Activated naive CD4-positive, alpha-beta T cell treated with anti-CD3 and anti-CD28 coated beads, Interleukin-2, amount 50 U/mL, for 16 hours (primary cell): ENCODE measurements around the gene ZYG11B.
"Not testable (repeated sequence)": the region's sequence is repeated elsewhere in the genome, so short reads cannot be mapped to it uniquely, and the experiment has no call there.

Source experiments
- DNase-seq: peaks from one replicate; pipeline ENCODE4 v3.0.0-alpha.2; 2020

ZYG11B gene

GRCh38 chr1:52707927-52708655 is 18.2 kb upstream of the ZYG11B start:
- DNase-seq: no peak

DNA sequence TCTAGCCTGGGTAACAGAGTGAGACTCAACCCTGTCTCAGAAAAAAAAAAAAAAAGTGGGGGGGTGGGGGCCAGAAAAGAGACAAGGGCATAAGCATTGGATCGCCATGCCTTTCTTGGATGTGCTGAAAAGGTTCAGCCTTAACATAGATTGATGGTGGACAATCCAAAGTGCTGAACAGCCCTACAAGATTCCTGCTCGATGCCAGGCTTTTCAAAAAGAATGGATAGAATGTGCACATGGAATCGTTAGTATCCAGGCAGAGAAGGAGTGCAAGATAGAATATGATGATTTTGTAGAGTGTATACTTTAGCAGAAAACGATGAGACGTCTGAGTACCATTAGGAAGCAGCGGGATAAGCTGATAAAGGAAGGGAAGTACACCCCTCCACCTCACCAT is 17.2 kb upstream of the ZYG11B start:
- DNase-seq: no peak

- DNase-seq: no peak
Observed at GRCh38 chr1:52713590-52713989, 12.7 kb upstream of the ZYG11B start.

- DNase-seq: not testable (repeated sequence)
Observed at GRCh38 chr1:52715296-52715695, 11.0 kb upstream of the ZYG11B start.

DNA sequence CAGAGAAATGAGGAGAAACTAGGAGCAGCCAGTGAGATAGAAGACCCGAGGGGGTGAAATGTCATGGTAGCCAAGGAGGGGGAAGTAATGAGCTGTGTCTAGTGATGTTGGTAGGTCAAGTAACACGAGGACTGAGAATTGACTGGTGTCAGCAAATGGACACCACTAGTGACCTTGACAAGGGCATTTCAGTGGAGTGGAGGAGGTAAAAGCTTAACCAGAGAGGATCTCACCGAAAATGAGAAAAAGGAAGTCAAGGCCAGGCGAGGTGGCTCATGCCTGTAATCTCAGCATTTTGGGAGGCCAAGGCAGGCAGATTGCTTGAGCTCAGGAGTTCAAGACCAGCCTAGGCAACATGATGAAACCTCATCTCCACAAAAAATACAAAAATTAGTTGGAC is 3.0 kb upstream of the ZYG11B start:
- no peak for DNase-seq

GRCh38 chr1:52725903-52726264 is 369 bp upstream of the ZYG11B start:
- no peak for DNase-seq

GRCh38 chr1:52727114-52727586 is 897 bp downstream of the ZYG11B start:
- no peak for DNase-seq

GRCh38 chr1:52727956-52728656 is 1.9 kb downstream of the ZYG11B start:
- no peak for DNase-seq

- no peak for DNase-seq
Observed at GRCh38 chr1:52733368-52733767, 7.1 kb downstream of the ZYG11B start.

DNA sequence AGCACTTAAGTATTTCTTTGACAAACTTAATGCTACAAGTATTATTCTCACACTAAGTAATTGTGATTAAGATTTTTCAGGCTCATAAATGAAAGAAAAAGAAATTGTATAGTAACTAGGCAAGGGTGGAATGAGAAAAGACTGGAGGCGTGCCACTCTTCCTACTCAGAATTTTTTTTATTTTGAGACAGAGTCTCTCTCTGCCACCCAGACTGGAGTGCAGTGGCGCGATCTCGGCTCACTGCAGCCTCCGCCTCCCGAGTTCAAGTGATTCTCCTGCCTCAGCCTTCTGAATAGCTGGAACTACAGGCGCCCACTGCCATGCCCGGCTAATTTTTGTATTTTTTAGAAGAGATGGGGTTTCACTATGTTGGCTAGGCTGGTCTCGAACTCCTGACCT is 9.1 kb downstream of the ZYG11B start:
- not testable (repeated sequence) for DNase-seq

DNA sequence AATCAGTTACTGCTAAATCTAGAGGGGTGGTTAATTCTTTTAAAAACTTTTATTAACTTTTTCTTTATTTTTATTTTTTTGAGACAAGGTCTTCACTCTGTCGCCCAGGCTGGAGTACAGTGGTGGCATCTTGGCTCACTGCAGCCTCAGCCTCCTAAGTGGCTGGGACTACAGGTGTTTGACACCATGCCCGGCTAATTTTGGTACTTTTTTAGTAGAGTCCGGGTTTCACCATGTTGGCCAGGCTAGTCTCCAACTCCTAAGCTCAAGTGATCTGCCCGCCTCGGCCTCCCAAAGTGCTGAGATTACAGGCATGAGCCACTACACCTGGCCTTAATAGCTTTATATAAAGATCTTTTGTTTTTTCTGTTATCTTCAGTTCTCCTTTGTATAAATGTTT is 11.9 kb downstream of the ZYG11B start:
- DNase-seq: no peak

GRCh38 chr1:52738893-52739292 is 12.6 kb downstream of the ZYG11B start:
- DNase-seq: no peak

GRCh38 chr1:52739699-52740467 is 13.6 kb downstream of the ZYG11B start:
- no peak for DNase-seq

DNA sequence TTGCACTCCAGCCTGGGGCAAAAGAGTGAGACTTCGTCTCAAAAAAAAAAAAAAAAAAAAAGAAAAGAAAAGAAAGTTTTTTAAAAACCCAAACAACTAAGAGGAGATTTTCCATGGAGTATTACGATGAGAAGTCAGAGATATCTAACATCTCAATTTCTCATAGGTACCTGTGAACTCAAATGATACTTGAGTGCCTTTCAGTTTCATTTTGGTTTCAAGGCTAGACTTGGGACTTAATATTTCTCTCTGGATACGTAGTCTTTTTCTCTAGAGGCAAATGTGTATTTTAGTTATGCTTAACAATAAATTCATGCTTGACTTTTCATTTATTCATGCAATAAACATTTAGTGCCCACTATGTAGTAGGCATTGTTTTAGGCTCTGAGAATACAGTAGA is 15.0 kb downstream of the ZYG11B start:
- no peak for DNase-seq

- DNase-seq: no peak
Observed at GRCh38 chr1:52746189-52746588, 19.9 kb downstream of the ZYG11B start.

DNA sequence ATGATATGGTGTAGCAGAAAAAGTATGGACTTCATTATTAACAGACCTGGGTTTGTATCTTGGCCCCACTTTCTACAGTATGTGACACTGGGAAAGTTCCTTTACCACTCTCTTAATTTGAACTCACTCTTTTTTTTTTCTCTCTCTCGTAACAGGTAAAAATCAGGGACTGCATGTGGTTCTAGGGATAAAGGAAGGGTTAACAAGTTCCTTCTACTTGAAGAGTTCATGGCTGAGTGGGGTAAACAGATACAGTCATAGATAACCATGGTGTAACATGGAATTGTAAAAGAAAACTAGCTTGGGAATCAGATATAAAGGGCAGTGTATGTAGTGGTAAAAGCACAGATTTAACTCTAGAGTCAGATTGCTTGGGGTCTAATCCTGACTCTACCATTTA is 21.2 kb downstream of the ZYG11B start:
- no peak for DNase-seq

DNA sequence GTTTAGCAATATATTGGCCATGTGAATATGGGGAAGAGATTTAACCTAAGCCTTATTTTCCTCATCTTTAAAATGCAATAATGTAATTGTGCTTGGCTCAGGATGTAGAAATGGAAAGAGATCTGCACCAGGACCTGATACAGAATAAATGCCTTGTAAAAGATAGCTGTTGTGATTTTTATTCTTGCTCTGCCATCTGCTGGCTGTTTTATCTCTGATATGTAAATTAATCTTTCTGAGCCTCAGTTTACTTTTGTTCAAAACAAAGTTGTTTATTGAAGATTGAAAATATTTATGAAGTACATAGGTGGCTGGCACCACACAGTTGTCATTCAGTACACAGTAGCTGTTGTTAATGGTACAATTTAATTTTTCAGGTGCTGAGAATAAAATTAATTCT is 21.9 kb downstream of the ZYG11B start:
- DNase-seq: no peak

DNA sequence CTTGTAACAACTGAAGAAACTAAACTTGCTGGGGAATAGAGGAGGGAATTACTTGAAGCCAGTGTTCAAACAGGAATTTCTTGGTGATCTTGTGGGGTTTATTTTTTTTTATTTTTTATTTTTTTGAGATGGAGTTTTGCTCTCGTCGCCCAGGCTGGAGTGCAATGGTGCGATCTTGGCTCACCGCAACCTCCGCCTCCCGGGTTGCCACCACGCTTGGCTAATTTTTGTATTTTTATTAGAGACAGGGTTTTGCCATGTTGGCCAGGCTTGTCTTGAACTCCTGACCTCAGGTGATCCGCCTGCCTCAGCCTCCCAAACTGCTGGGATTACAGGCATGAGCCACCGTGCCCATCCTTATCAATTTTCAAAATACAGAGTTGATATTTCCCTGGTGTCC is 23.2 kb downstream of the ZYG11B start:
- DNase-seq: not testable (repeated sequence)

- not testable (repeated sequence) for DNase-seq
Observed at GRCh38 chr1:52750139-52750538, 23.9 kb downstream of the ZYG11B start.

DNA sequence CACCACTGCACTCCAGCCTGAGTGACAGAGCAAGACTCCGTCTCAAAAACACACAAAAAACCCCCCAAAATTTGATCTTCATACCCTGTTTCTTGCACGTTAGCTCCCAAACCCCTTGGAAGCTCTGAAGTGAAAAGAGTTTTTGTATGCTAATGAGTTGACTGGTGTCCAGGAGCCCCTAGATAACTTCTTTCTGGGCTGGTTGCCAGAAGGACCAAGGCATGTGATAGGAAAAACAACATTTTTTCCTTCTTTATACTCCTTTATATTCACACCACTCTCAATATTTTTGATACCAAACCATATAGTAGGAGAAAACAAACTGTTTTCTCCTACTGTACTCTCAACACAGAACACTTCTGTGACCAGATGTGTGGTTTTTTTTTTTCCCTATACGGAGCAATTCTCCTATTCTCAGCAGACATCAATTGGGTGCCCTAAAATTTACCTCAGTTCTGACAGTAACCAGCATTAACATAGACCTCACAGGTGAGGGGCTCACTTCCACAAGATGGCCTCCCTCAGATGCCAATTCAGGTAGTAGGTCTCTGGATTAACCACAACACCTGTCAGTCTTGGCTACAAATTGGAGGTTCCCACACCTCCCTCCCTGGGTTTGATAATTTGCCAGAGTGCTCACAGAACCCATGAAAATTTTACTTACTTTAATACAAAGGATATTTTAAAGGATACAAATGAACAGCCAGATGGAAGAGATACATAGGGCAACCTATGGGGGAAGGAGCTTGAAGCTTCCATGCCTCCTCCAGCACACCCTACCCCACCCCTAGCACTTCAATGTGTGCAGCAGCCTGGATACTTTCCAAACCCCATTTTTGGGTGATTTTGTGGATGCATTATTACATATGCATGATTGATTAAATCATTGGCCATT is 25.6 kb downstream of the ZYG11B start:
- DNase-seq: no peak

DNA sequence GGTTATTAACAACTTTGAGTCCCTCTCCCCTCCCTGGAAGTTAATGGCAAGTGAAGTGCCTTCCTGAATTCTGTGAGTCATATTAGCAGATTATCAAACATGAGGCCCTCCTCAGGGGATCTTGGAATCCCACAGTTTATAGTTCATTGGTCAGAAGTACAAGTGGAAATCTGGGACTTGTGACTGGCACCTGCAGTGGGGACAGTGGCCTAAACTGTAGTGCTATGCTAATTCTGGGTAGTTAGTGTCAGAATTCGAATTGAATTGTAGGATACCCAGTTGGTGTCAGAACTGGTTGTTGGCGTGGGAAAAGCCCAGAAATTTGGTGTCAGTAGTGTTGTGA is 26.2 kb downstream of the ZYG11B start:
- DNase-seq: no peak

DNA sequence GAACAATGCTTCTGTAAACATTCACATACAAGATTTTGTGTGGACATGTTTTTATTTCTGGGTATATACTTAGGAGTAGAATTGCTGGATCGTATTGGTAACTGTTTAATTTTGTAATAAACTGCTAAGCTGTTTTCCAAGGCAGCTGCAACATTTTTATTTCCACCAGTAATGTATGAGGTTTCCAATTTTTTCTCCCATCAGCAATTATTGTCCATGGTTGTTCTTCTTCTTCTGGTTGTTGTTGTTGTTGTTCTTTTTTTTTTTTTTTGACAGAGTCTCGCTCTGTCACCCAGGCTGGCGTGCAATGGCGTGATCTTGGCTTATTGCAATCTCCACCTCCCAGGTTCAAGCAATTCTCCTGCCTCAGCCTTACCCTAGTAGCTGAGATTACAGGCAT is 26.9 kb downstream of the ZYG11B start:
- DNase-seq: no peak

DNA sequence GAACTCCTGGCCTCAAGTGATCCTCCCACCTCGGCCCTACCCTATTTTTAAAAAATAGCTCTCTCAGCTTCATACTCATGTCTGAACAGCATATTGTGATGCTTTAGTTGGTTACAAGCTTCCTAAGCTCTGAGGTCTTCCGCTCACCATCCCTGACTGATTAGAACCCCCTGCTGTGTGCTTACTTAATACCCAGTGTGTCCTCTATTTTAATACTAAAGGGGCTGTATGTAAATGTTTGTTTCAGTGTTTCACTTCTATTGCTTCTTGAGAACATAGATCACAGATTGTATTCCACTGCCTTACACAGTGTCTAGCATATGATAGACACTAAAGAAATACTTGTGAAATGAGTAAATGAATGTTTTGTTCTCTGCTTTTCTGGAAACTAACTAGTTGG is 29.8 kb downstream of the ZYG11B start:
- no peak for DNase-seq
